ENCODE data around the gene DMWD. TPM values are rescaled to one million over a fixed set of nuclear protein-coding genes. Genes with fewer than 3 reads are reported as not detected.

The DMWD gene
- total RNA-seq, 4 donors from 2014 or later, result 9.1 to 32.2 (median 23.5) TPM

DNA sequence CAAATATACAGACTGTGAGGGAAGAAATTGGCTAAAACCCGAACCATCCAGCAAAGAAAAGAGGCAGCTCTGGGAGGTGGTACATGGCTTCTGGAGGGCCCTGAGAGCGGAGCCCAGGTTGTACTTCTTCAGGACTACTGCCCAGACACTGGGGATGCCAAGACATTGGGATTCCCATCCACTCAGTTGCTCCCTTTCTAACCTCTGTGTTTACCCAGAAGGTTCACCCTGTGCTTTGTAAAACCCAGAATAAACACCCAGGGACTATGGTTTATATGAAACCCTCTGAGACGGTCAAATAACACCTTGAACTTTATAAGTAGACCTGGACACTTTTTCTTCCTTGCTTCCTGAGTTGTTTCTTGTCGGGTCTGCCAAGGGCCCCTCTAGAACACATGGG lies 49.7 kb downstream of the DMWD start:
- no peak for DNase-seq
- no peaks in the 10 kb centered on the region for H3K36me3 ChIP-seq
- TF ChIP-seq CTCF (IDR thresholded peaks at IDR 0.05) (no peak), POLR2A (IDR thresholded peaks at IDR 0.05) (no peak)
- intact Hi-C loops (cut with DNase I), result no loop called here
- no peak overlapping the region for H3K27ac ChIP-seq
- no peaks in the 10 kb centered on the region for H3K4me1 ChIP-seq
- H3K4me3 ChIP-seq, result no peak overlapping the region
- peaks cover 0 to 11% (median 0%) of the 10 kb centered on the region in 4 donors for H3K27me3 ChIP-seq
- no peaks in the 10 kb centered on the region for H3K9me3 ChIP-seq
- WGBS, 2 donors, result 28 to 60% methylated on average over 3 to 4 of the region's 4 CpGs

GRCh38 chr19:45739498-45740439 lies 52.9 kb downstream of the DMWD start:
- intact Hi-C loops (cut with DNase I), result no loop called here
- Histone ChIP-seq H3K4me1 (no peaks in the 10 kb centered on the region), H3K27ac (no peak overlapping the region), H3K4me3 (no peak overlapping the region), H3K9me3 (no peaks in the 10 kb centered on the region), H3K27me3 (peaks cover 0 to 11% (median 0%) of the 10 kb centered on the region in 4 donors), H3K36me3 (no peaks in the 10 kb centered on the region)
- no peak for DNase-seq
- 90% methylated on average over 6 to 7 of the region's 10 CpGs for WGBS, 2 donors
- TF ChIP-seq CTCF (IDR thresholded peaks at IDR 0.05) (no peak), POLR2A (IDR thresholded peaks at IDR 0.05) (no peak)

GRCh38 chr19:45733160-45733810 lies 59.4 kb downstream of the DMWD start, which contains the start of gene MEIOSIN:
MEIOSIN (plus strand) TSS chr19:45733439; CDS start chr19:45735377, 1,938 bp downstream.
- Histone ChIP-seq H3K27me3 (no peaks in the 10 kb centered on the region), H3K36me3 (no peaks in the 10 kb centered on the region), H3K9me3 (no peaks in the 10 kb centered on the region), H3K4me1 (peaks cover 7 to 27% (median 15%) of the 10 kb centered on the region in 3 donors), H3K4me3 (no peak within 1 kb of the TSS), H3K27ac (no peak within 1 kb of the TSS)
- TF ChIP-seq CTCF (IDR thresholded peaks at IDR 0.05) (no peak), POLR2A (IDR thresholded peaks at IDR 0.05) (no peak)
- intact Hi-C loops (cut with DNase I), result no loop called here
- no peak for DNase-seq
- WGBS, 2 donors, result 89 to 96% methylated on average over 25 to 42 of the region's 59 CpGs

Other genes with a start within 250 kb of the DMWD start
- 10 to 100 TPM in 2 of 4 donors, 1 to 10 TPM in 2; 4.7 to 12.4 (median 10.1) TPM for gene OPA3, start 208.0 kb downstream of the DMWD start, total RNA-seq
- gene GPR4, start 190.6 kb downstream of the DMWD start, total RNA-seq, result 1 to 10 TPM in 3 of 4 donors, under 1 TPM in 1; 0.76 to 1.4 (median 1.2) TPM
- 100 to 1,000 TPM in 1 of 4 donors, 10 to 100 TPM in 3; 38.6 to 617 (median 58.3) TPM for gene EML2, start 153.4 kb downstream of the DMWD start, total RNA-seq
- 1 to 10 TPM in 1 of 4 donors, under 1 TPM in 3; 0.44 to 1.1 (median 0.63) TPM for gene GIPR, start 124.6 kb downstream of the DMWD start, total RNA-seq
- 100 to 1,000 TPM; 131 to 240 (median 186) TPM for gene SNRPD2, start 100.9 kb downstream of the DMWD start, total RNA-seq
- 1 to 10 TPM; 3.3 to 6.9 (median 5.5) TPM for gene QPCTL, start 100.2 kb downstream of the DMWD start, total RNA-seq
- gene FBXO46, start 61.9 kb downstream of the DMWD start, total RNA-seq, result 10 to 100 TPM; 16.0 to 37.2 (median 25.9) TPM
- not detected for gene MEIOSIN, start 59.4 kb downstream of the DMWD start, total RNA-seq
- gene SIX5, start 23.6 kb downstream of the DMWD start, total RNA-seq, result 10 to 100 TPM in 2 of 4 donors, 1 to 10 TPM in 2; 5.8 to 13.5 (median 10.1) TPM
- gene DMPK, start 10.4 kb downstream of the DMWD start, total RNA-seq, result 10 to 100 TPM; 15.8 to 36.6 (median 17.2) TPM
- under 1 TPM in 1 of 4 donors, not detected in 3; 0.19 TPM for gene RSPH6A, start 22.5 kb upstream of the DMWD start, total RNA-seq
- 10 to 100 TPM; 28.4 to 36.6 (median 31.6) TPM for gene SYMPK, start 70.3 kb upstream of the DMWD start, total RNA-seq
- gene FOXA3, start 71.5 kb upstream of the DMWD start, total RNA-seq, result under 1 TPM in 1 of 4 donors, not detected in 3; 0.18 TPM
- gene IRF2BP1, start 93.3 kb upstream of the DMWD start, total RNA-seq, result 10 to 100 TPM; 14.6 to 22.4 (median 20.0) TPM
- gene MYPOP, start 109.8 kb upstream of the DMWD start, total RNA-seq, result 1 to 10 TPM; 2.3 to 5.7 (median 4.2) TPM
- gene NANOS2, start 121.9 kb upstream of the DMWD start, total RNA-seq, result not detected
- 1 to 10 TPM in 1 of 4 donors, under 1 TPM in 2, not detected in 1; 0.40 to 2.1 (median 0.44) TPM for gene NOVA2, start 181.0 kb upstream of the DMWD start, total RNA-seq
- gene CCDC61, start 202.6 kb upstream of the DMWD start, total RNA-seq, result 1 to 10 TPM; 5.9 to 9.5 (median 7.4) TPM
- gene PGLYRP1, start 230.2 kb upstream of the DMWD start, total RNA-seq, result not detected
- not detected for gene IGFL4, start 248.2 kb upstream of the DMWD start, total RNA-seq